GM19351 (cell line): ENCODE data around the gene SLC16A11.

Experiments
- ATAC-seq: cut with Tn5 transposase; IDR thresholded peaks from one replicate; pipeline ENCODE4 v1.9.1; 2021; ENCODE audit warnings: mild to moderate bottlenecking, moderate library complexity; ENCODE audit not compliant: unreplicated experiment

Gene SLC16A11

DNA sequence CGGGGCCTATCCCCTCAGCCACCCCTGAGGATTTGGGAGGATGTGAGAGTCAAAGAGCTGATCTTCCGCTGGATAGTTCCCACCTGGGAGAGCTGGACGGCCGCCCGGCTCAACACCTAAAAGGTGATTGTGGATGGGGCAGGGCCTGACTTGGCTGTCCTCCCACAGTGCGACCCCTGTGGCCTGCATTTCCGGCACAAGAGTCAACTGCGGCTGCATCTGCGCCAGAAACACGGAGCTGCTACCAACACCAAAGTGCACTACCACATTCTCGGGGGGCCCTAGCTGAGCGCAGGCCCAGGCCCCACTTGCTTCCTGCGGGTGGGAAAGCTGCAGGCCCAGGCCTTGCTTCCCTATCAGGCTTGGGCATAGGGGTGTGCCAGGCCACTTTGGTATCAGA lies 16.6 kb downstream of the SLC16A11 start:
- ATAC-seq: no peak

- no peak for ATAC-seq
Observed at GRCh38 chr17:7026471-7027115, 17.3 kb downstream of the SLC16A11 start.

DNA sequence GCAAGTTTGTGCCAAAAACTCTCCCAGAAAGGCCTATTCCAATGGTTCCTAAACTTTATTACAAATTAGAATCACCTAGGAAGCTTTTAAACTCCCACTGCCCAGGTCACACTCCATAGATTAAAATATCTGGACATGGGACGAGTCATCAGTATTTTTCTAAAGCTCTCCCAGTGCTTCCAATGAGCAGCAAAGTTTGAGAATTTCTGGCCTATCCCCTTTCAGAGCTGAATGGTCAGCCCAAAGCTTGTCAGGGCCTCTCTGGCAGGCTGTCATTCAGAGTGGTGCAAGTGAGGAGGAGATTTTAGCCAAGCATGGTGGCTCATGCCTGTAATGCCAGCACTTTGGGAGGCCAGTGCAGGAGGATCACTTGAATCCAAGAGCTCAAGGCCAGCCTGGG lies 18.6 kb downstream of the SLC16A11 start:
- no peak for ATAC-seq

DNA sequence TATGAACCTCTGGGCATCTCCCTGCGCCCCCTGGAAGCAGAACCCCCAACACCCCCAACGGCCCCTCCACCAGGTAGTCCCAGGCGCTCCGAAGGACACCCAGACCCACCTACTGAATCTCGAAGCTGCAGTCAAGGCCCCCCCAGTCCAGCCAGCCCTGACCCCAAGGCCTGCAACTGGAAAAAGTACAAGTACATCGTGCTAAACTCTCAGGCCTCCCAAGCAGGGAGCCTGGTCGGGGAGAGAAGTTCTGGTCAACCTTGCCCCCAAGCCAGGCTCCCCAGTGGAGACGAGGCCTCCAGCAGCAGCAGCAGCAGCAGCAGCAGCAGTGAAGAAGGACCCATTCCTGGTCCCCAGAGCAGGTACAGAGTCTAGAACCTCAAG lies 19.5 kb downstream of the SLC16A11 start:
- ATAC-seq: no peak

GRCh38 chr17:7023576-7024401 lies 20.1 kb downstream of the SLC16A11 start:
- no peak for ATAC-seq

DNA sequence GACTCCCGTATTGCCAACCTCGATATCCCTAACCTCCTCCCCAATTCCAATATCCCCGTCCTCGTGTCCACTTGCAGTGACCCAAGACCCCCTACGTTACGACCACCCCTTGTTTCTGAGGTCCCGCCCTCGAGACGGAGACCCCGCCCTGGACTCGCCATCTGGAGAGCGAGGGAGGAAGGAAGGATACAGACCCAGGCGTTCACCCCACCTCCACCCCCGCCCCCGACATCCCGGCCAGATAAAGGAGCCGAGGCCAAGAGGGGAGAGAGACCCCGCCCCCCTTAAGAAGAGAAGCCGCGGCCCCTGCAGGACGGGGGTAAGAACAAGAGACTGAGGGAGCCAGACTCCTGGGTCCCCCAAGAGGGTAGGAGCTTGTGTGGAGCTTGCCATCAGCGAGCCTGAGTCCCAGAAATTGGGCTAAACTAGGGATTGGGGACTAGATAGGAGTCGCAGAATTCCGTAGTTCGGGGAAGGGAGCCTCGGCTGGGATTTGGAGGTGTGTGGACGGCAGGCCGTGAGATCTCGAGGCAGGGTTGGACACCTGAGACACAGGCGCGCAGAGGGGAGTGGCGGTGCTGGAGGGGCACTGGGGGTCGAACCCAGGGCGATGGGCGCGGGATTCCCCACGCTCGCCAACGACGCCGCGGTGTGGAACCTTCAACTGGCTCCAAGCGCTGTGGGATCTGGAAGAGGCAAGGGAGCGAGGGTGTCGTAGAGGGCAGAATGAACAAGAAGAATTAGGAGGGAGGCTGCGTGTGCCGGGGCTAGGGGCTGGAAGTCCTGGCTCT lies 20.9 kb downstream of the SLC16A11 start, which contains the start of gene BCL6B:
Gene BCL6B (plus strand): TSS at position 270 of the 791 bp plus-strand sequence. CDS start 622 bp downstream, outside the sequence.
- ATAC-seq: no peak

DNA sequence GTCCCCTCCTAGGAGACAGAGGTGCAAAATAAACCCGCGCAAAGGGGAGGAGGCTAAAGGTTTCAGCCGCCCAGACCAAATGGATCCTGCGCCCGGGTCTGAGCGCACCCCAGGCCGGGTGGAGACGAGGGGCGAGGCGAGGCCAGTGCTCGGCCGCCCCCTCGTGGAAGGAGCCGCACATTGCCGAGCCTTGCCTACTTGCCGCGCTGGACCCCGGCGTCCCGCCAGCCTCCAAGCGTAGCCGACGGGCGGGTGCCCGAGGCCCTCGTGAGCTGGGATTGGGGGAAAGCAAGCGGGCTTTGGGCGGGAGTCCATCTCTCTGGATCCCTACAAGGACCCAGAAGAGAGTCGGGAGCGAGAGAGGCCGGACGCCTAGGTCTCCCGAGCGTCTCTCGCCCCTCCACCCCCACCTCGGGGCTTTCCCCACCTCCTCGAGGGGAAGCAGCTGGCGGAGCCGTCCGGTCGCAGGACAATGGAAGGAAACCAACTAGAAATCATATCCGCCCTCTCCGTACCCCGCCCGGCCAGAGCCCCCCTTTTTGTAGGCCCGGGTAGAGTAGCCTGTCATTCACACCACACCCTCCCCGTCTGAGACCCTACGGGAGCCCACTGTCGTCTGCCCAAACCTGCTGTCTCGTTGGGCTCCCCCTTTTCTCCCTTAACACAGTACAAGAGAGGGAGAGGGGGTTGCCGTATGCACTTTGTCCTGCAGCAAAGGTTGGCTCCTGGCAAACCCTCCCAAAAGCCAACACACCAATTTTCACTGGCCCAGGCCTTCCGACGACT lies 21.7 kb downstream of the SLC16A11 start:
- peak; percentile 76 for ATAC-seq

DNA sequence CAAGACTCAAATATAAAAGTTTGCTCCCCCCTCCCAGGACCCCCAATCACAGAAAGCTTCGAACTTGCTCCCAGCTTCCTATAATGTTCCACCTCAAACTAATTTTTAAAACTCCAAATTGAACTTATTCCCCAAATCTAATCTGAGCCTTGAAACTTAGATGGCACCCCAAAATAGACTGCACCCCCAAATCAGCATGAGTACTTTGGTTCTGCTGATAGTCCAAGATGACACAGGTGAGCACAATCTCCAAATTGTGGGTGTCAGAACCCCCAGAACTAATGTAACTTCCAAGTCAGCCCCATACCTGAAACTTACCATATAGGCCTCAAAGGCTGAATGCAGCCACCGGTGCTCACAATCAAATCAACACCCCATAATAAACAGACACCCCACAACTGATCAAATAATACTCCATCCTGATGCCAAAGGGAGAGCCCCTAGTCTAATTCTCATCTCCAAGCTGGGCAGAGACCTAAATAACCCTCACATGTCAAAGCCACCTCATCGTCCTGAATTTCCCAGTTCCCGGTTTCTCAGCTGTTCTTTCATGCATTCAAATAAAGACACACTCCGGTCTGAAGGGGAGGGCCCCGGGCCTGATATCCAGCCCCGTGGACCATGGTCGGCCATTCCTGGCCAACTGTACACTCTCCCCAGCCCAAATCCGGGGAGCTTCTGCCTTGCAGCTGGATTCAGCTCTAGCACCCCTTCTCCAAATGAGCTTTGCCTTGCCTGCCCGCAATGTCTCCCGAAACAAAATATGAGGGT lies 22.8 kb downstream of the SLC16A11 start:
- no peak for ATAC-seq

GRCh38 chr17:7019839-7020519 lies 23.9 kb downstream of the SLC16A11 start:
- no peak for ATAC-seq

DNA sequence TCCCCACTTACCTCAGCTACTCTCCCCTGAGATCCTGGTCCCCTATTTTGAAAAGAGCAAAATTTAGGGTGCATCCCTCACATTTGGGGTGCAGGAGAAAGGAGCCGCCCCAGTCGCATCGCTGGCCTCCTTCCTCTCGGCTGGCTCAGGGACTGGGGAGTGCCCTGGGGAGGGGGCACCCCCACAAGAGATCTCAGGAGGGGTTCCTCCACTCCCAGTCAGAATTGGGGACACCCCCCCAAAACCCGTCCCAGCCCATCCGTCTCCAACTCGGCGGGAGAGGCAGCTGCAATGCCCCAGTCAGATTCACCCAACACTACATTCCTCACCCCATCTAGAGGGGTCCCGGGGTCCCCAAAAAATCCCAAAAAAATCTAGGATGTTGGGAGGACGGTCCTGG lies 24.5 kb downstream of the SLC16A11 start:
- no peak for ATAC-seq

DNA sequence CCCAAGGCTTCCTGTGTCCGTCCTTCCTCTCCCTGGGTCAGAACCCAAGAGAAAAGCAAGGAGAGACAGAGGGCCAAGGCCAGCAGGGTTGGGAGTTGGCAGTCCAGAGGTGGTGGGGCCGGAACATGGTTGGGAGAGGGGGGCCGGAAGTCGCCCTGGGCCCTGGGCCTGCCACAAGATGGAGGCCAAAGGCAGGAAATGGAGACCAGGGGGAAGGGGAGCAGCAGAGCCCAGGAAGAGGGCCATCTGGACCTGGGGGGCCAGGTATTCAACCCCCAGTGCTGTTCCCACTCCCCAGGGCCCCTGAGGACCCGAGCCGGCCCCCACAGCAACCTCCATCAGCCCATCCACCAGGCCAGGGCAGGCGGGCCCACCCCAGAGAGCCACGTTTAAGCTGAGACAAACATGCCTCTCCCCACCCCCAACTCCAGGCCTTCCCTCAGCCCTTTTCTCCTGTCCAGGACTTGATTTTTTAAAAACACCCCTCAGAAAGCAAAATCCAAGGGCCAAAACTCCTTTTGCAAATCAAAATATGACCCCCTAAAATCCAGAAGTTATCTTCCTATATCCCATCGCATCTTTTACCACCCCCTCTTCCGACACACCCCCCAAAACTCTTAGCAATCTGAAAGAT lies 25.4 kb downstream of the SLC16A11 start:
- ATAC-seq: no peak

DNA sequence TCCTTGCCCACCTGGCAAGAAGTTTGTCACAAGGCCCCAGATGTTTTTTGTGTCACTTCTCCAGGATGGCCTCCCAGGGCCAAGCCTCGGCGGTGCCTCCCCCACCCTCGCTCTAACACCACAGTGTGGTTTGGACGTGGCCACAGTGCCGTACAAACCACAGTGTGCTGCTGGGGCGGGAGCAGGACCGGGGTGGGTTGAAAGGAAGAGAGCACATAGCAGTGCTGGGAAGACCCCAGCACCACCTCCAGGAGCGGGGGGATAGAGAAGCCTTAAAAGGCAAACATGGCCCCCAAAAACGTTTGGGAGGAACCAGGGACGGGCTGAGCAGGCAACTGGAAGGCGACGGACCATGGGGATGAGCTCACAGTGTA lies 26.1 kb downstream of the SLC16A11 start:
- ATAC-seq: no peak

- ATAC-seq: no peak
Observed at GRCh38 chr17:7016886-7017826, 26.7 kb downstream of the SLC16A11 start.

GRCh38 chr17:7016418-7016817 lies 27.5 kb downstream of the SLC16A11 start:
- no peak for ATAC-seq

DNA sequence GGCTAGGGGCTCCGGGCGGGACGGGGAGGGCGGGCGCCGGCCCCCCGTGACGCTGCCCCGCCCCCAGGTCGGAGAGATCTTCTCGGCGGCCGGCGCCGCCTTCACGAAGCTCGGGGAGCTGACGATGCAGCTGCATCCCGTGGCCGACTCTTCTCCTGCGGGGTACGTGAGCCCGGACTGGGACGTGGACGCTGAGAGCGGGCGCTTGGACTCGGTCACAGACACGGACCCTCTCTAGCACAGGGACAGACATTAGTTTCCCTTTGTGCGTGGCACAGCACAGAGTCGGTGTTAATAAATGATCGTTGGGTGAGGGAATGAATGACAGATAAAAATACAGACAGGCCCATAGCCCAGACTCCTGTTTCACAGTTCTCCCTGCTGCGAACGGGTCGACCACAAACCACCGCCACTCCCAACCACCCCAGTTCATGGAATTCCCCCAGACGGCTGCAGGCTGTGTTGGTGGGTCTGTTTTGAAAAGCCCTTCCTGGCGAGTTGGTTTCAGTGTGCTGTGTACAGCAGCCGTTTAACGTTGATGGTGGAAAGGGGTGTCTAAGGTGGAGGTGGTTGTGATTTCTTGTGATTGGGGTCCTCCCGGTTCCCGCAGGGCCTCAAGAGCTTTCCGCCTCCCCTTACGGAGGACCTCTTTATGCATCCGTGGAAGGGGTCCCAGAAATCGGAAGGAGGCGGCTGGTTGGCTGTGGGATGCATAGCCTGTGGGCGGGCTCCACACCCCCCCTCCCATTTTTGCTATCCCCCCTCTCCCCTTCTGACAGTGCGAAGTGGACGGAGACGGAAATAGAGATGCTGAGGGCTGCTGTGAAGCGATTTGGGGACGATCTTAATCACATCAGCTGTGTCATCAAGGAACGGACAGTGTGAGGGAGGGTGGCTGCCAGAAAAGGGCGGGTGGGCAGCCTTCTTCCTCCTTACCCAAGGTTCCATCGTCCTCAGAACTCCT lies 28.6 kb downstream of the SLC16A11 start:
- peak; percentile 11 for ATAC-seq

DNA sequence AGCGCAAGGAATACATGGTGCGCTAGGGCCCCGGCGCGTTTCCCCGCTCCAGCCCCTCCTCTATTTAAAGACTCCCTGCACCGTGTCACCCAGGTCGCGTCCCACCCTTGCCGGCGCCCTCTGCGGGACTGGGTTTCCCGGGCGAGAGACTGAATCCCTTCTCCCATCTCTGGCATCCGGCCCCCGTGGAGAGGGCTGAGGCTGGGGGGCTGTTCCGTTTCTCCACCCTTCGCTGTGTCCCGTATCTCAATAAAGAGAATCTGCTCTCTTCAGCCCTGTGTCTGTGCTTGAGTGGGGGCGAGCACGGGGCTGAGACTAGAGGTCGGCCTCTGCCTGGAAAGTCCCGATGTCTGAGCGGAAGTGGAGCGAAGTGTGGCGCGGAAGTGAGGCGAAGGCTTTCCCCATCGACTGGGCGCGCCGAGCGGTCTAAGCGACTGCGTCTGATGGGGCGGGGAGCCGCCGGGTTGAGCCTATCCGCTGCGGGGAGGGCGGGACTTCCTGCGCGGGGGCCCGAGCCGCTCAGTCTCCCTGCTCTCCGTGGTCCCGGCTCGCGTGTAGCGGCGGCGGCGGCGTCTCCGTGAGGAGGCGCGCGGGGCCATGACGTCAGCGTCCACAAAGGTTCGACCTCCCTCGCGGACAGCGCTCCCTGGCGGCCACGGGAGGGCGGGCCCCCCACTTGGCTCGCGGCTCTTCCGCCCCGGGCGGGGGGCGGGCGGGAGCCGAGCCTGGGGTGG lies 29.5 kb downstream of the SLC16A11 start:
- peak; percentile 82 for ATAC-seq
